Stimulated activated CD8-positive, alpha-beta memory T cell treated with anti-CD3 and anti-CD28 coated beads, Interleukin-12 subunit alpha, Interleukin-12 subunit beta, amount 100 ng/mL, for 24 hours (primary cell): Measurements from ENCODE around the gene MAN1A1.

Source experiments
- DNase-seq: peaks from one replicate; pipeline ENCODE4 v3.0.0-alpha.2; 2020; ENCODE audit errors: extremely low read depth

MAN1A1 gene

DNA sequence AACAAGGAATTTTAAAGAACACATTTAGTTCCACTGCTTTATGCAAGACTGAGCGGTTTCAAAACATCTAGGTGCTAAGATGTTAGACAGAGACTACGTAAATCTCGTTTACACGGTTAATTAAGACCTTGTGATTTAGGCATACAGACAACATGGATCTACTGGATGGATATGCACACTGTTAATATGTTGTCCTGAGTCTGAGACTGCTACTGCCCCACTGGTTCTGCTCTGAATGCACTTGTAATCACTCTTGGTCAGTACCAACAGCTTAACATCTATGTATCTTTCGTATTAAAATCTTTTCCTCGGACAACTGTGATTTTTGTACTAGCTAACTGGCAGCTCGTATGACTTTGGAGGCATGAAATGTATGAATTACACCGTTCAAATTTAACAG is 3.1 kb downstream of the MAN1A1 start:
- DNase-seq, result no peak

DNA sequence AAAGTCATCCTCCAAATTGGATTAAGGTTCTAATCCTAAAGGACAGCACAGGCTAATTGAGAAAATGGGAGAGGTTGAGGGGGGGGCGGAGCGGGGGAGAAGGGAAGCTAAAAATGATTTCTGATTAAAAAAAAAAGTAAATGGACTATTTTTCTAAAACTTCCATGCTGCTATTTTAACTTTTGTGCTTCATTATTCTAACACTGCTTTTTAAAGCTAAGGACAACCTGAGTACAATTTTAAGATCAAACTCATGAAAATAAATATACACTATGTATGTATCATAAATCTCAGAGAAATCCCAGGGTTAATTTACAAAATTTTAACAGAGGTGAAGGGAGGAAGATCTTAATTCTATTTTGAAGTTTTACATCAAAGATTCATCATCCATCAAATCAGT is 4.4 kb downstream of the MAN1A1 start:
- DNase-seq, result no peak

DNA sequence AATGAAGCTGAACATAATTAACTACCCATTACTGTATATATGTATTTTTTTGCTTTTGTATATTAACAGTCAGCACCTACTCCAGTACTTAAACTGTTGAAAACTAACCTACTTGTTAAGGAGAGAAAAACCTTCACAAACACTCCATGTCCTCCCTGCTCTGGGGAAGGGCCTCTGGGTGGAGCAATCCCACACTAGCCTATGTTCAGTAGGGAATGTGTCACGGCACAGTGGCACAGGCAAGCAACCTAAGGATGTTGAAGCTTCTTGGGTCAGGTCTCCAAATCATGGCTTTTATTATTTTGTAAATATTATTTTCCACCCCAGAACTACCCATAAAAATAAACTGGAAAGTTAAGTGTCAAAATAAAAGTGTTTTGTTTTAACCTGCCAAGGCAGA is 5.3 kb downstream of the MAN1A1 start:
- no peak for DNase-seq

DNA sequence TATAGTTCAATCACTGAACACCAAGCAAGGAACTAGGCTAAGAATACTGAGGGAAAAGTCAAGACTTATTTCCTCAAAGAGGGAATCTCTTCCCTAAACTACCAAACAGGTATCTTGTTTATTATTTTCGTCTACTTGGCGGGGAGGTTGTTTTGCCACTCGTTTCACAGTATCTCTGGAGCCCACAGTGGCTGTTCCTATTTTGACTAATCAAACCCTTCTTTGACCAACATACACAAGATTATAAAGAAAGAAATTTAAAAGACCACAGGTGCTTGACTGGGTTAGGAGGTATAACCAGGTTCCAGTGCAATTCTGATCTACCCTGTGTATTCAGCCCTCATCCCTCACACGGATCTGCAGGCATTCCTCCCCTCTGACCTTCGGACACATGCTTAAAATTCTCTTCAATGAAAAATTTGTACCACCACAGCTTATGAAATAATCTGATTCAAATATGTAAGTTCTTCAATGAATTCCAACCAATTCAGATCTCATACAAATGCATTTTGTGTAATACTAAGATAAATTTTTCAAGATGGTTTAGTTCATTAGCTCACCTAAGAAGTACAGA is 5.9 kb downstream of the MAN1A1 start:
- DNase-seq, result no peak

DNA sequence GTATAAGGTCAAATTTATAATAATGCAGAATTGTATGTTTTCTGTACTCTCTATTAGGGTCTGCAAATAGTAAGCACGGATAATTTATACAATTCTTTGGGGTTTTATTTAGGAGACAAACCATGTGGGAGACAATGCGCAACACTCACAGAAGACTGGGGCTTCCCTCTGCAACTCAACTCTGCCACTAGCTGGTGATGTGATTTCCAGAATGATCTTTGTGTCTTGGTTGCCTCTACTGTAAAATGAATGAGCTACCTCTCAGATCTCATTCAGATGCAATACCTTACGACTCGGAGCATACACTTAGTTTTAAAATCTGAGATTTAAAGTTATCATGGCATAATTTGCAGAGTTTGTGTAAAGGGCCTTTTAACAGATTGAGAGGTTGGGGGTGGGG is 6.4 kb downstream of the MAN1A1 start:
- DNase-seq, result no peak

DNA sequence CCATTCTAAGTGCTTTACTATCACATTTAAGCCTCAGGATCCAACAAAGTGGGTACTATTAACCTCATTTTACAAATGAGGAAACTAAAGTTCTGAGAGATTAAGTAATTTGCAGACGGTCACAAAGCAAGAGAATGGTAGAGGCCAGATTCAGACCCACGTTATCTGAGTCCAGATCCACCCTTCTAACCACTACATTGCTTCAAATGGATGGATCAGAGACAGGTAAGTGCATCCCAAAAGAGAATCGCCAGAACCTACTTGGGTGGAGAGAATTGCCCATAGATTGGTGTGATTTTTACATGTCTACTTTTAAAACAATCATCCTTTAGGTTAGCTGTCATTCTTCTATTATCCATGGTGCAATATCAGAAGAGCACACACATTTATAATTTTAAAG is 7.1 kb downstream of the MAN1A1 start:
- no peak for DNase-seq

DNA sequence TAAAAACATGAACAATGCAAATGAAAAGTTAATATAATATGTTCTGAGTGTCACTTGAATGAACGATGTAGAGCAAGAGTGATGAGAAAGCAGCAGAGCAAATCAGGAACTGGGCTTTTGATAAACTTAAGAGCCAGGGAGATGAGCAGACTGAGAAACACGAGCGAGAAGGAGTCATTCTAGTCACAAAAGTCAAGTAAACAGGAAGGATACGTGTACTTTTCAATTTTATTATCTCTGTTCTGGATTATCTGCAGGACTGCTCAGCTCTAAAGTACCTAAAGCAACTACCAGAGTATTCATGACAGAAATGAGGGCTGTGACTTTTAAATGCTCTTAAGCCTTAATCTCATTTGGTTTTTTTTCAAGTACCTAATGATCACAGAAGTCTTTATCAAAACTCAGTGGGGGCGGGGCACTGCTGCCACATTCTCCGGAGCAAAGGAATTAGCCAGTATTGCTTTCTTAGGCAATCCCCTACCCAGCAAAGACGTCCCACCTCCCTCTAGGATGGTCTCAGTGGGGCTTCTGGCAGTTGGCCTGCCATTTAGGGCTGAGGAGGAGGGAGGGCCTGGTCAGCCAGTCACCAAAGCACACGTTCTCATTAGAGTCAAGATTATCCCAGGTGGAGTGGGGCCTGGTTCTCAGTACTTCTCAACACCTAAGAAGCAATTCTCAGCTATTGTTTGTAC is 8.6 kb downstream of the MAN1A1 start:
- DNase-seq, result no peak

DNA sequence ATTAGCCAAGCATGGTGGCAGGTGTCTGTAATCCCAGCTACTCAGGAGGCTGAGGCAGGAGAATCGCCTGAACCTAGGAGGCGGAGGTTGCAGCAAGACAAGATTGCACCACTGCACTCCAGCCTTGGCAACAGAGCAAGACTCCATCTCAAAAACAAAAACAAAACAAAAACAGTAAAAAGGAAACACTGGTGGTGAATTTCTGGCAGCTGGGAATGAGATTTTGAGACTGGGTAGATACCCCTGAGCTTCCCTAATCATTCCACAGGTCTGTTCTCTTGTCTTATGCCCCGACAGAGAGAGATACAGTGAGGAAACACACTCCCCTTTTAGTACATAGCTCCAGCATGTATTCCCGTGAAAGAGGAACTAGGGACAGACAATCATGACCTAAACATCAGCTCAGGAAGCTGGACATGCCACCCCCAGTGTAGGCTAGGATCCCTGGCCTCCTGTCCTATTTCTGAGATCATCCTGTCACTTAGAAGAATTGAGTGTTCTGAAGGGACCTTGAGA is 9.6 kb downstream of the MAN1A1 start:
- no peak for DNase-seq

DNA sequence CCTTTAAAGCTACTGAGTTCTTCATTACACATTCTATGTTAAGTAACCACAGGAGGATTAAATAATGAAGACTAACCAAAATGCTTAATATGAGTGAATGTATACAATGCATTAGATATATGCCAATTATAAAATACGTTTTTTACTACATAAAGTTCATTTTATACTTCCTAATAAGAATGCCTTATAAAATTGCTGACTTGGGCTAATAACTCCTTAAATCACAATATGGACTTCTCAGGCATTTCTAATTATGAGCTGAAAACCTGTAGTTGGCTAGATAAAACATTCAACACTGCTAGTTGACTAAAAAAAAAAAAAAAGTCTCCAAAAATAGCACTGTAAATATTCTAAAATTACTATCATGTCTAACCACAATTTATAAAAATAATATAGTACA is 11.8 kb downstream of the MAN1A1 start:
- DNase-seq, result no peak

DNA sequence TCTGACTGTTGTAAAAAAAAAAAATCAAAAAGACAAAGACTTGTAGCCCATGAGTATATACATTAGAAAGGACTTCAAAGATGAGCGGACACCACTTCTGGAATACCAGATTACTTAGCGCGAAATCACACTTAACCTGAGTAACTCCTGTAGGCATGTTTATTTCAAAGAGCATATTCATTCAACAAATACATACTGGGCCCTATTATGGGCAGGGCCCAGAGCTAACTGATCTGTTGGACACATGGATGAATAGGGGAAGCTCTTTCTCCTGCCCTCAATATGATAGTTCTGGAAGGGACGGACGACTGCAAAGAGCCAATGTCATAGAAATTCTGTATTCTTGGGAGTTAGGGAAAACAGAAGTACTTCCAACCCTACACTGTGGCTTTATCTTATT is 12.3 kb downstream of the MAN1A1 start:
- DNase-seq, result no peak

DNA sequence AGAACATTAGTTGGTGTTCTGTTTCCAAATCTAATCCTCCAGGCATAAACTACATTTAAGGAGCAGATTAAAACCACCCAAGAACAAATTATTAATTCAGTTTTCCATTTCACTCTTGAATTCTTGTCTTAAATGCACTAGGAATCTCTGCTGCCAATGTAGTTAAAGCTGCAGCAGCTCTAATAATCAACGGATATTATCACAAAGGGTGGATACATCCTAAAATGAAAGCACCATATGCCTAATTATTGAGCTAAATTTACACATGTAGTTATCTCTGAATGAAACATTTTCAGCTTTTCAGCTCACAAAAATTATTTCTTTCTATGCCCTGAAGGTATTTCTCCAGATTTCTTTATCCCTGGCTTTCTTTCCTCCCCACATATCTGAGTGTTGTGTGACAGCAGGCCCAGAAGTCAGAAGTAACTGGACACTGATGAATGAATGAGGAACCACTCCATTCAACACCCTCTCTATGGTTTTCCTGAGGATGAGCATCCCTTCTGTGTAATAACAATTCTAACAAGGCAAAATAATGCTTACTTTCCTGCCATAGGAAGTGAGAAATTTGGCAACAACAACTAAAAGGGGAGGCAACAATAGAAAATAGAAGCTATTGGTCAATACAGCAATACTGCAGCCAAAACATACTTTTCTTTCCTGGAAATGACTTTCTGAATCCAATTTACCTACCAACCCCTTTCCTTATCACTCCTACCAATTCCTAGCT is 14.9 kb downstream of the MAN1A1 start:
- no peak for DNase-seq

DNA sequence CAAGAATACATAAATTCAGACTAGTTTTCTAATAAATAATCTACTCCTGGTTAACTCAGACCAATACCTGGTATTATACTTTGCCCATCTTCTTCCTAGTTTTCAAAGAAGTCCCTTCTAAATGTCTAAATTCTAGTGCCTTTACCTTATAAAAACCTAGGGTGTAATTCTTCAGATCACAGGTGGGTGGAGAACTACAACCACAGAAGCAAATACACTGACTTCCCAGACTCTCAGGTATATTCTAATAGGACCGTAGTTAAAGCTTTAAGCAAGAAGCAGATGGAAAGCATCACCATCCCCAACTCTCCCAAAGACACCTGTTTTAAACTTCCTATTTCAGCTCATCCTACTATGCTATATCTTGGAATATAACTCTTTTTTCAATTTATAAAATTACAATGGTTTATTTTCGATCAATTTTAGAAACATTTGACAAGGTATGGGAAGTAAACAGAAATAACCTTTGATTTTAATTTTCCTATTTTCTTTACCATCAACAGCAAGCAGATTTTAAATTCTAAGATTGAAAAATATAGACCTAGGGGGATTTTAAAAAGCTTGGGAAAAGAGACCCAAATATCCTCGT is 15.8 kb downstream of the MAN1A1 start:
- DNase-seq, result no peak

DNA sequence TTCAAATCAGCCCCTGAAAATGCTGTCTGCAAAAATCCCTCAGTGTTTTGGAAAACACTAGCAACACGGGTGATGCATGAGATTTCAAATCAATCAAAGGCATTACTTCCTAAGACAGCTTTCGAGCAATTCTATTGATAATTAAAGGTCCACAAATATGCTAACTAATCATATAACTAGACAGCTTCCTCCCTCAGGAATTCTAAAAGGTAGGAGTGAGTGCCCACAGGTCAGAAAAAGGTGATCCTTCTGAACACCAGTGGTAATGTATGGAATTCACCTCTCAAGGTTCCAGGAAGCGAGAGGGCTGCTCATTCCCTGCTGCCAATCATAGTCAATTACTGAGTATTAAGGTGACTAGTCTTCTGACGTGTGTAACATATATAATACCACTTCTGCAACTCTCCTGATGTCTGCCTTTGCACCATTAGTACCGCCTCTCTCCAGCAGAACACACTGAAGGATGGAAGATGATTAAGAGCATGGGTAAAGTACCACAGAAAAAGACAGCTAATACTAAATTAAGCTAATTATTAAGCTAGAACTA is 16.4 kb downstream of the MAN1A1 start:
- DNase-seq, result no peak

DNA sequence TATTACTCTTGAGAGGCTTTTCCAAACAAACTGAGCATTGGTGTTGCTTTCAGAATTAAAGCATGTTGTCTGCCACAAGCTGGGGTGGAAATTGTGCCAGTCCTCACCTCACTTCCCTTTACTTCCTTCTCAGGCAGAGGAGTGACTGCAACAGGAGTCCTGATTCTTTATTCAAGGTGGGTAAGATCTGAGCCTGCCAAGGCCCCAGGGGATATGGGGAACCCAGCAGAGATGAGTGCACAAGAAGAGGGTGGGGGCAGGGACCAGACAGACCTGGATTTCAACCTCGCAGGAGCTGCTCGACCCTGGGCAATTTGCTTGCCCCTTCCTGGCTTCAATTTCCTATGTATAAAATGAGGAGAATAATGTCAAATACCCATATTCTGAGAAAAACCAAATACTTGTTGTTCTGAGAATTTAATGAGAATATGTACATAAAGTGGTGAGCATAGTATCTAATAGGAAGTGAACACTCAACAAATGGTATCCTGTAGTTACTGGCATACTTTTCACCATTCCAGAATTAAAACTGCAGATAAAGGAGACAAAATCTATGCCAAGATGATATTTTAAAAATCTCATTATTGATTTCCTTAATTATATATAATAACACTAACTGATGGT is 17.8 kb downstream of the MAN1A1 start:
- DNase-seq, result no peak

DNA sequence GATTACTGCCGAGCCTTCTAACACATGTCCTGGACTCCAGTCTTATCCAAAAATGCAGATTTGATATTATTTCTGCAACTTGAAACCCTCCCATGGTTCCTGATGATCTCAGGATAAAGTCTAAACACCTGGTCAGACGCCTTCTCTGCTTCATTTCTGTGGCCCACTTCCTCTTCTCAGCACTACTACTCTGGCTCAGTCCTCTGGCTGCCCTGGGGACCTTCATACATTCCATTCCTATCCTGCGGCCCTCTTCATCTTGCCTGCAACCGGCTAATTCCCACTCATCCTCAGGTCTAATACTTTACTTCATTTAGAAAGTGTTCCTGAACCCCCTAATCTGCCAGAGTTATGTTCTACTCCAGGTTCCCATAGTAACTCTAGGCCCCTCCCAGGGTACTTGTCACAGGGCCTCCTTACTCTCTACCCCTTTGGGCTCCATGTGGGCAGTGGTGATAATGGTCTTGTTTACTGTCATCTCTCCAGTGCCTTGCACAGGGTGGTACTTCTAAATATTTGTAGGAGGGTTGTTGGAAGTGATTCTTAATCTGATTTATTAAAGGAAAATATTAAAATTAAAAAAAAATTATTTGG is 18.9 kb downstream of the MAN1A1 start:
- no peak for DNase-seq

DNA sequence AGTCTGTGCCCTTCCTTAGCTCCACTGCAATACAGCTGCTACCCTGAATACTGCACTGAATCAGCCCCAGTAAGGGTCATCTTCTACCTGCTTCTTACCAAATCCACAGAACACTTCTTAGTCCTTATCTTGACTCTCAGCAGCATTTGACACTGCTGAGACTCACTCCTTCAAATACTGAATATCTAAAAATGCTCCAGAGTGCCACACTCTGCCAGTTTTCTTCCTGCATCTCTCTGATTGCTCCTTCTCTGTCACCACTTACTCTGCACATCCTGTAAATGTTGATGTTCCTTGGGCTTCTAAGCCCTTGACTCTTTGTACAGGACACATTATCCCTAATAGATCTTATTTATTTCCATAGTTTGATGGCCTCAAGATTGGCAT is 19.8 kb downstream of the MAN1A1 start:
- no peak for DNase-seq

DNA sequence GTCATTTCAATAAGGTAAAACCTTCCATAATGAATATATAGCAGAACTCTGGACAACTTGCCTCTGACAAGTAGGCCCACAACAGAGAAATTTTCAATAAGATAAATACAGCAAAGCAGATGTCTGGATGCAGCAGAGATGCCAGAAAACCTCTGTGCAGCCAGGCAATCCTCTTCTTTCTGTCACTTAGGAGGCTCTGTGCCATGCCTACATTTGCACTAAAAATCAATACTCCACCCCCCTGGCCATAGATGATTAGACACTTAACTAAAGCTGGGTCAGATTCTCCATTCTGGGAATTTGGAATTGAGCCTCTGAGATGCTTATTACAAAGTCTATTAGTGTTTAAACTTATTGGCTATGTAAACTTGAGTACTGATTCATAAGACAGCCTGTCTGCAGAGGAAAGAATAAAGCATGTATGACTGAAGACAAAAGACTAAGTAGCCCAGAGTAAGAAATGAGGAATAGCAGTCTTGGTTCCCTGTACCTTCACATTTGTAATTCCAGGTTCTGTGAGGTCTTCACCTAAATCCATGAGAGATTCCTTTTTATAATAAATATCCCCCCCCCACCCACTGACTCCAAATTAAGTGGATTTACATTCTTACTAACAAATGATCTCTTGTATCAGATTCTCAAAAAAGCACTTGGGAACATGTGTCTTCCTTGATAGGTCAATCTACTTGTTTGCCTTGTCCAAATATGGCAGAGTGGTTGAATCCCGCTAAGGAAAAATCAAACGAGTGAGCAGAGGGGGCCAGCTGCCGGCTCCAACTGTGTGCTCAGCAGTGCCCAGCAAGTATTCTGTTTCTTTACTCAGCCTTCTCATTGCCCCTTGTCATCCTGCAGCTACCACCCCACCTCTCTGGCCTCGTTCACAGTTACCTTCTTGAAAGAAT is 20.4 kb downstream of the MAN1A1 start:
- no peak for DNase-seq

DNA sequence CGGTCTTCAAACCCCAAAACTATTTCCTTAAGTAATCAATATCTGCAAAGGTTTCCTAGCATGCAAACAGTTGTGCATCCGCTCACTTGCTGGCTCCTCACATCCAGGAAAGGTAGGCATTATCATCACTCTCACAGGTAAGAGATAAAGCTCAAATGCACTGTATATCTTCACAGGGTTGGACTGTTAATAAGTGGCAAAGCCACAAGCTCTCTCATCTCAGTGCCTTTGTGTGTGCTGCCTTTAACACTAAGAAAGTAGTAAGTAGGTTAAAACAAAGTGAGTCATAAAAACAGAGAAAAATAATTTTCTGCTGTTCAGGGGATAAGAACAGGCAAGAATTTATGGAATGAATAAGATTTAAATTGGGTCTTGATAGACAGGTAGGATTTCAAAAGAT is 21.3 kb downstream of the MAN1A1 start:
- no peak for DNase-seq

DNA sequence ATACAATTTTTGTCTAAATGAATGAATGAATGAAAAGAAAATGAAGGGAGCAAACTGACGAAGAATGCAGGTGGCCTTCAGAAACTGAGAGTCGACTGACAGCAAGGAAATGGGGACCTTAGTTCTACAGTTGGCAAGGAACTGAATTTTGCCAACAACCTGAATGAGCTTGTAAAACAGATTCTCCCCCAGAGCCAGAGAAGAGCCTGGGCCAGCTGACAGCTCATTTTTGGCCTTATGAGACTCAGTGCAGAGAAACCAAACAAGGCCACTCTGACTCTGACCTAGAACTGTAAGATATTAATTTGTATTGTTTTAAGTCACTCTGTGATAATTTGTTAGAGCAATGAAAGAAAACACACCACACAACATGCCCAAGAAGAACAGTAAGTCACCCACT is 21.8 kb downstream of the MAN1A1 start:
- no peak for DNase-seq

DNA sequence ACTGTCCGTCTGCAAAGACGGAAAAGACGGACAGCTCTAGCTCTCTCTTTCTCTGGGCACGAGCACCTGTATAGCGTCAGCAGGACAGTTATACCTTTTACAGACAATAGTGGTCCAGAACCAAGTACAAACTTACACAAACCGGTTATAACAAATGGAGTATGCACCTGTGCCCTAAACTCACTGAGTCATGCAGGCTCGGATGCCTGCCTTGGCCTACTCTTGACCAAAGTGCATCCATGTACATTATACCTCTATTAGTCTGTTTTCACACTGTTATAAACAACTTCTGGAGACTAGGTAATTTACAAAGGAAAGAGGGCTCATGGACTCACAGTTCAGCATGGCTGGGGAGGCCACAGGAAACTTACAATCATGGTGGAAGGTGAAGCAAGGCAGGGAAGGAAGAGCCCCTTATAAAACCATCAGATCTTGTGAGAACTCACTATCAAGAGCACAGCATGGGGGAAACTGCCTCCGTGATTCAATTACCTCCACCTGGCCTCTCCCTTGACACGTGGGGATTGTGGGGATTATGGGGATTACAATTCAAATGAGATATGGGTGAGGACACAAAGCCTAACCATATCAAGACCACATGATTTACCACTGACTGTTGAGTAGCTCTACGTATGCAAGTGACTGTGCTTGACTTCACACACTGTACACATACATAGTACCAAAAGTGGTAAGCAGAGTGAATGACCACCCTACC is 23.1 kb downstream of the MAN1A1 start:
- no peak for DNase-seq
